Liver (tissue), 3 donors: ENCODE measurements around the gene ABCC3.

Experiments
- CTCF ChIP-seq: fragments of 150-350 bp; IDR thresholded peaks from 2 replicates; pipeline ENCODE4 v1.5.1; 2017; ENCODE audit warnings: improper control_type of control experiment, low read depth, low read length; ENCODE audit not compliant: missing input control
- FOXA2 ChIP-seq: IDR thresholded peaks from 2 replicates; pipeline ENCODE4 v1.6.1; 2016; ENCODE audit warnings: antibody characterized with exemption
- GABPA ChIP-seq, 2 donors: IDR thresholded peaks in 1 of 2; conservative IDR thresholded peaks in 1 of 2; 2 replicates each; pipeline ENCODE4 v1.6.1; 2016; ENCODE audit warnings: antibody characterized with exemption in 2 of 2, mild to moderate bottlenecking in 1 of 2, moderate library complexity in 1 of 2
- JUND ChIP-seq, 2 donors: IDR thresholded peaks; 2 replicates each; pipeline ENCODE4 v1.6.1; 2016; ENCODE audit warnings: antibody characterized with exemption in 2 of 2
- RAD21 ChIP-seq, 2 donors: IDR thresholded peaks; 2 replicates each; pipeline ENCODE4 v1.6.1; 2016; ENCODE audit warnings: antibody characterized with exemption in 2 of 2, mild to moderate bottlenecking in 2 of 2
- REST ChIP-seq: IDR thresholded peaks from 2 replicates; pipeline ENCODE4 v1.6.1; 2016; ENCODE audit warnings: antibody characterized with exemption, mild to moderate bottlenecking
- TAF1 ChIP-seq: conservative IDR thresholded peaks from 2 replicates; pipeline ENCODE4 v1.6.1; 2016; ENCODE audit warnings: antibody characterized with exemption, mild to moderate bottlenecking
- donor health status: healthy.
- donor health status: healthy.

GRCh38 chr17:50612281-50612680, 22.4 kb upstream of the ABCC3 start:
- TF ChIP-seq JUND (IDR thresholded peaks at IDR 0.05) (no peak), REST (no peak), CTCF (no peak), GABPA (IDR thresholded peaks at IDR 0.05 in 1 of 2, conservative IDR thresholded peaks at IDR 0.05 in 1 of 2) (no peak), FOXA2 (no peak), RAD21 (IDR thresholded peaks at IDR 0.05) (no peak), TAF1 (no peak)
